ENCODE measurements around the gene SEMA3D. TPM values are rescaled to one million over a fixed set of nuclear protein-coding genes. Genes with fewer than 3 reads are reported as not detected.

SEMA3D gene
- total and polyA plus RNA-seq, 2 donors (not counting 3 experiments of a cell fraction or from before 2014, with no cell fraction given), result 9.9 to 10.3 TPM

GRCh38 chr7:85052056-85052737, 134.7 kb downstream of the SEMA3D start:
- Histone ChIP-seq H3K27me3 (ENCODE audit: control insufficient read depth in 2 of 2, insufficient read depth in 2 of 2, low read length in 2 of 2) (no peaks in the 10 kb centered on the region), H3K79me2 (ENCODE audit: control insufficient read depth, insufficient read depth, low read length) (no peaks in the 10 kb centered on the region), H3K9me3 (replicated peaks; ENCODE audit: control insufficient read depth, insufficient read depth, low read length) (no peaks in the 10 kb centered on the region), H3K4me1 (ENCODE audit: control insufficient read depth, extremely low read depth, insufficient read depth, low read length) (no peaks in the 10 kb centered on the region), H3K9ac (replicated peaks; ENCODE audit: extremely low read depth, insufficient read depth, low read length) (no peak overlapping the region), H3K4me2 (ENCODE audit: insufficient read depth, low read length) (no peak overlapping the region), H3K4me3 (replicated peaks in 1 of 3; ENCODE audit: insufficient read depth in 1 of 3, low read depth in 1 of 3, low read length in 3 of 3) (no peak overlapping the region), H3K27ac (ENCODE audit: insufficient read depth, low read depth, low read length) (no peak overlapping the region), H3K9me1 (replicated peaks; ENCODE audit: control insufficient read depth, extremely low read depth, insufficient read depth, low read length) (no peaks in the 10 kb centered on the region), H3K36me3 (ENCODE audit: control insufficient read depth in 2 of 2, extremely low read depth in 1 of 2, insufficient read depth in 2 of 2, low read length in 2 of 2) (no peaks in the 10 kb centered on the region), H2AFZ (ENCODE audit: low read depth, low read length) (no peak overlapping the region), H4K20me1 (replicated peaks; ENCODE audit: control insufficient read depth, extremely low read depth, insufficient read depth, low read length) (no peaks in the 10 kb centered on the region)
- ChIA-PET CTCF (interaction anchor here (0.7 to 1.5 kb wide), 3 partner anchors 11 to 778 kb away, joined by 3 to 4 read pairs (median 4); partner anchors contain the start of gene SEMA3D), POLR2A (no interaction called here)
- intact Hi-C loops (cut with micrococcal nuclease), result no loop called here
- FAIRE-seq (no peak), DNase-seq (ENCODE audit: low read depth, low spot score) (no peak)
- BruUV-seq (replicated peaks), result no TSS peak
- dilution Hi-C loops (cut with MboI; ENCODE audit: extremely low pct_ligation_motif_present, low sequenced_read_pairs), result no loop called here
- TF ChIP-seq FOS (IDR thresholded peaks at IDR 0.05; ENCODE audit: borderline replicate concordance, insufficient read depth, low read length) (no peak), POLR2AphosphoS5 (IDR thresholded peaks at IDR 0.05; ENCODE audit: insufficient read depth, low read depth, low read length) (no peak), EZH2 (IDR thresholded peaks at IDR 0.05; ENCODE audit: borderline replicate concordance, low read depth, low read length, severe bottlenecking) (no peak), JUN (IDR thresholded peaks at IDR 0.05; ENCODE audit: borderline replicate concordance, insufficient read depth, insufficient read length, low read depth) (no peak), MYC (IDR thresholded peaks at IDR 0.05; ENCODE audit: low read depth, low read length) (no peak), CTCF (IDR thresholded peaks at IDR 0.05; ENCODE audit: extremely low read depth in 1 of 2, insufficient read depth in 1 of 2, low read depth in 1 of 2, low read length in 2 of 2) (no peak), GATA2 (IDR thresholded peaks at IDR 0.05; ENCODE audit: insufficient read depth, insufficient read length, low read depth, low read length) (no peak), POLR2A (IDR thresholded peaks at IDR 0.05; ENCODE audit: low read depth, low read length) (no peak), MAX (IDR thresholded peaks at IDR 0.05; ENCODE audit: insufficient read depth, insufficient read length) (no peak)

Data from endothelial cell of umbilical vein (primary cell).